NCI-H524 treated with DMSO at 0.1 percent for 48 hours (cell line): Measurements from ENCODE around the gene DIDO1.
A peak's percentile ranks its signal among the peaks of the same experiment; 100 is the strongest.

ENCODE experiments used
- DNase-seq: peaks from one replicate; lab custom pipeline; 2025; lab: John Stamatoyannopoulos, UW

The DIDO1 gene

GRCh38 chr20:62962891-62963613 lies 36.7 kb upstream of the DIDO1 start:
- no peak for DNase-seq

- no peak for DNase-seq
These were observed 36.0 kb upstream of the DIDO1 start for GRCh38 chr20:62962221-62962879.

- DNase-seq: no peak
These were observed 35.5 kb upstream of the DIDO1 start for GRCh38 chr20:62961799-62962198.

GRCh38 chr20:62961310-62961783 lies 35.0 kb upstream of the DIDO1 start:
- peak; percentile 16 for DNase-seq

GRCh38 chr20:62960446-62961309 lies 34.4 kb upstream of the DIDO1 start:
- DNase-seq: peak; percentile 72

- DNase-seq: no peak
These were observed 33.7 kb upstream of the DIDO1 start for GRCh38 chr20:62959998-62960436.

GRCh38 chr20:62959101-62959971 lies 33.0 kb upstream of the DIDO1 start:
- DNase-seq: no peak

- DNase-seq: no peak
These were observed 32.2 kb upstream of the DIDO1 start for GRCh38 chr20:62958388-62959100.

- no peak for DNase-seq
These were observed 31.1 kb upstream of the DIDO1 start for GRCh38 chr20:62957136-62958117.

- no peak for DNase-seq
These were observed 30.3 kb upstream of the DIDO1 start for GRCh38 chr20:62956387-62957135.

- DNase-seq: no peak
These were observed 29.4 kb upstream of the DIDO1 start for GRCh38 chr20:62955519-62956386.

- no peak for DNase-seq
These were observed 27.8 kb upstream of the DIDO1 start for GRCh38 chr20:62953839-62954703.

- DNase-seq: no peak
These were observed 26.9 kb upstream of the DIDO1 start for GRCh38 chr20:62952968-62953838.

- DNase-seq: no peak
These were observed 26.2 kb upstream of the DIDO1 start, which contains the start of gene SLC17A9 for GRCh38 chr20:62952373-62952967. Gene SLC17A9, plus strand, starts transcription at chr20:62952709. Its CDS starts 122 bp downstream, at chr20:62952831.

- DNase-seq: no peak
These were observed 25.6 kb upstream of the DIDO1 start for GRCh38 chr20:62951896-62952372.
